ENCODE measurements around the gene C2orf42. TPM values are rescaled to one million over a fixed set of nuclear protein-coding genes. Genes with fewer than 3 reads are reported as not detected.

C2orf42 gene
- total RNA-seq, 1 experiment from 2014 or later, result 28.5 TPM

DNA sequence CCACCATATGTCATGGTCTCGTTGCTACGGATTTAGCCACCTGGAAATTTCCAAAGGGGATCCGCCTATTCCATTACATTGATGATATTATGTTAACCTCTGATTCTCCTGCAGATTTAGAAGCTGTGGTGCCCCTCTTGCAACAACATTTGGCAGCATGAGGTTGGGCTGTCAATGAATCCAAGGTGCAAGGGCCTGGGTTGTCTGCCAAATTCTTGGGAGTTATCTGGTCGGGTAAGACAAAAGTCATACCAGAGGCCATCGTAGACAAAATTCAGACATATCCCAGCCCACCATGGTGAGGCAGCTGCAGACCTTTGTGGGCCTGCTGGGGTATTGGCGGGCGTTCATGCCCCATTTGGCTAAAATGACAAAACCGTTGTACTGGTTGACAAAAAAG is 13.6 kb upstream of the C2orf42 start:
- BruUV-seq (replicated peaks), result no TSS peak
- intact Hi-C loops (cut with micrococcal nuclease), result no loop called here
- H3K27me3 Mint-ChIP-seq (ENCODE audit: insufficient read depth, unreplicated experiment), result no peaks in the 10 kb centered on the region
- CTCF ChIA-PET, result no interaction called here
- H3K36me3 Mint-ChIP-seq (ENCODE audit: insufficient read depth, unreplicated experiment), result peaks cover 8% of the 10 kb centered on the region
- POLR2A ChIA-PET, result interaction anchor here (1.0 to 1.3 kb wide), 2 partner anchors 9 to 13 kb away, joined by 3 to 8 read pairs; partner anchors contain the start of gene C2orf42
- H3K4me3 Mint-ChIP-seq (ENCODE audit: unreplicated experiment), result no peak overlapping the region
- TF ChIP-seq, protein P1, sequence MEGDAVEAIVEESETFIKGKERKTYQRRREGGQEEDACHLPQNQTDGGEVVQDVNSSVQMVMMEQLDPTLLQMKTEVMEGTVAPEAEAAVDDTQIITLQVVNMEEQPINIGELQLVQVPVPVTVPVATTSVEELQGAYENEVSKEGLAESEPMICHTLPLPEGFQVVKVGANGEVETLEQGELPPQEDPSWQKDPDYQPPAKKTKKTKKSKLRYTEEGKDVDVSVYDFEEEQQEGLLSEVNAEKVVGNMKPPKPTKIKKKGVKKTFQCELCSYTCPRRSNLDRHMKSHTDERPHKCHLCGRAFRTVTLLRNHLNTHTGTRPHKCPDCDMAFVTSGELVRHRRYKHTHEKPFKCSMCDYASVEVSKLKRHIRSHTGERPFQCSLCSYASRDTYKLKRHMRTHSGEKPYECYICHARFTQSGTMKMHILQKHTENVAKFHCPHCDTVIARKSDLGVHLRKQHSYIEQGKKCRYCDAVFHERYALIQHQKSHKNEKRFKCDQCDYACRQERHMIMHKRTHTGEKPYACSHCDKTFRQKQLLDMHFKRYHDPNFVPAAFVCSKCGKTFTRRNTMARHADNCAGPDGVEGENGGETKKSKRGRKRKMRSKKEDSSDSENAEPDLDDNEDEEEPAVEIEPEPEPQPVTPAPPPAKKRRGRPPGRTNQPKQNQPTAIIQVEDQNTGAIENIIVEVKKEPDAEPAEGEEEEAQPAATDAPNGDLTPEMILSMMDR (IDR thresholded peaks at IDR 0.05; ENCODE audit: unreplicated experiment), result no peak
- no peaks in the 10 kb centered on the region for H3K4me1 Mint-ChIP-seq (ENCODE audit: insufficient read depth, unreplicated experiment)
- no peak for DNase-seq (ENCODE audit: unreplicated experiment)
- H3K27ac Mint-ChIP-seq (ENCODE audit: low read depth, unreplicated experiment), result no peak overlapping the region
- H3K9me3 Mint-ChIP-seq (ENCODE audit: unreplicated experiment), result no peaks in the 10 kb centered on the region

DNA sequence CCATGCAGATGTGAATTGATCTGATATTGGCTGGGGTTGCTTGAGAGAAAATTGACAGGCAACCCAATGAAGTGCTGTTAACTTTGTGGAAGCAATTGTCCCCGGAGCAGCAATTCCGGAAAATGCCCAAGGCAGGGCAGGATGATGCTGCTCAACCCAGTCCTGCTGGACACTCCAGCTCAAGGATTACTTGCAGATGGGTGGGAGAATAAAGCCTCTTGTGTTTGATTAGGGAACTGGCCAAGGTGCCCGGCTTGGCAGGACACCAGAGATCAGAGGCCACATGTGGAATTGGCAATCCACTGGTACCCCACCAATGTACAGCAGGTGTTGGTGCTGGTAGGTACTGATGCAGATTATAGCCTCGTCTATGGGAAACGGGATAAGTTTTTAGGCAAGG is 12.3 kb upstream of the C2orf42 start:
- CTCF ChIA-PET, result no interaction called here
- BruUV-seq (replicated peaks), result no TSS peak
- Mint-ChIP-seq H3K4me3 (ENCODE audit: unreplicated experiment) (no peak overlapping the region), H3K36me3 (ENCODE audit: insufficient read depth, unreplicated experiment) (no peaks in the 10 kb centered on the region), H3K9me3 (ENCODE audit: unreplicated experiment) (no peaks in the 10 kb centered on the region), H3K4me1 (ENCODE audit: insufficient read depth, unreplicated experiment) (no peaks in the 10 kb centered on the region), H3K27ac (ENCODE audit: low read depth, unreplicated experiment) (no peak overlapping the region), H3K27me3 (ENCODE audit: insufficient read depth, unreplicated experiment) (no peaks in the 10 kb centered on the region)
- POLR2A ChIA-PET, result interaction anchor here (0.5 to 1.3 kb wide), 2 partner anchors 12 to 29 kb away, joined by 3 to 8 read pairs; partner anchors contain the start of gene C2orf42
- TF ChIP-seq, protein P1 (IDR thresholded peaks at IDR 0.05; ENCODE audit: unreplicated experiment), result no peak
- intact Hi-C loops (cut with micrococcal nuclease), result no loop called here
- DNase-seq (ENCODE audit: unreplicated experiment), result no peak

DNA sequence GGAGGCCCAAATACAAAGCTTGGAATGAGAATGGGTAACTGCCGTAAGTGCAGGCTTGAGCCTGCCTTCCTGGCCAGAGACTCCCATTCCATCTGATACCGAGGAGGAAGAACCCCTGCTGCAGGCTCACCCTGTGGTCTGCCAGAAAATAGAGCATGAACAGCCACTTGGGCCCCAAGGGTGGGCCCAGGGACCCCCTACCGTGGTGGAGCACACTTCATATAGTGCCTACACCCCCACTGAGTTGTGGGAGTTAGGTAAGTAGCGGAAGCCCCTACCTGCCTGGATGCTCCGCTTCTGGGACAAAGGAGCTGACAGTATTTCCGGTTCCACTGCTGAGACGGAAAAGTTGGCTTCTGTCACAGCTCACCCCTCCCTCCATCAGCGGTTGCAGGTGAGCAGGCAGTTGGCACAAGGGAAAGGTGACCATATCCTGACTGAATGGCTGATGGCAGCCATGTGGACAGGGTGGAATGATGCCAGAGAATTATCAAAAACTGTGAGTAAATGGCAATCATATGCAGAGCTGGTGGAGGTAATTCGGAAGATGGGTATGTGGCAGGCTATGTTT is 11.5 kb upstream of the C2orf42 start:
- no peak overlapping the region for H3K4me3 Mint-ChIP-seq (ENCODE audit: unreplicated experiment)
- TF ChIP-seq, protein P1 (IDR thresholded peaks at IDR 0.05; ENCODE audit: unreplicated experiment), result no peak
- H3K36me3 Mint-ChIP-seq (ENCODE audit: insufficient read depth, unreplicated experiment), result no peaks in the 10 kb centered on the region
- POLR2A ChIA-PET, result interaction anchor here (0.5 to 2.4 kb wide), 4 partner anchors 8 to 28 kb away, joined by 3 to 10 read pairs (median 4); partner anchors contain the start of gene C2orf42
- CTCF ChIA-PET, result no interaction called here
- intact Hi-C loops (cut with micrococcal nuclease), result no loop called here
- no peaks in the 10 kb centered on the region for H3K4me1 Mint-ChIP-seq (ENCODE audit: insufficient read depth, unreplicated experiment)
- no TSS peak for BruUV-seq (replicated peaks)
- no peak overlapping the region for H3K27ac Mint-ChIP-seq (ENCODE audit: low read depth, unreplicated experiment)
- no peaks in the 10 kb centered on the region for H3K9me3 Mint-ChIP-seq (ENCODE audit: unreplicated experiment)
- H3K27me3 Mint-ChIP-seq (ENCODE audit: insufficient read depth, unreplicated experiment), result no peaks in the 10 kb centered on the region
- DNase-seq (ENCODE audit: unreplicated experiment), result no peak

DNA sequence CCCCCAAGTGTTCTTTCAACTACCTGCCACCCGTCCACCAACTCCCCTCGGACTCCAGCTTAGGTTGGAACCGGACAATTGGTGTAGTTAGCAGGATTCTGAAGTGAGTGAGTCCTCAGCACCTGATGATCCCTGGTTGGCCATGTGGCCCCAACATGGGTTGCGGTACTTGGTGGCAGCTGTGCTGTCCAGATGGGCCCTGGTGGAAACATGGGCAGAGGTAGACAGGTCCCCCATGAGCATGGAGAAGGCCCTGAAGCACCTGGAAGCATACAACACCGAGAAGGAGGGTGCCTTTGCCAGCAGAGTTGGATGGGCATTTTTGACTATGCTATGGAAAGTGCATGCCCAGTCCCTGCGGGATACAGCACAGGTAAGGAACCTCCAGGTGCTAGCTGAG is 11.0 kb upstream of the C2orf42 start:
- no peaks in the 10 kb centered on the region for H3K4me1 Mint-ChIP-seq (ENCODE audit: insufficient read depth, unreplicated experiment)
- no peaks in the 10 kb centered on the region for H3K36me3 Mint-ChIP-seq (ENCODE audit: insufficient read depth, unreplicated experiment)
- ChIA-PET POLR2A (interaction anchor here (1.2 to 2.4 kb wide), 3 partner anchors 9 to 59 kb away, joined by 4 to 10 read pairs (median 4); partner anchors contain the start of gene C2orf42), CTCF (no interaction called here)
- no peaks in the 10 kb centered on the region for H3K27me3 Mint-ChIP-seq (ENCODE audit: insufficient read depth, unreplicated experiment)
- no peaks in the 10 kb centered on the region for H3K9me3 Mint-ChIP-seq (ENCODE audit: unreplicated experiment)
- TF ChIP-seq, protein P1 (IDR thresholded peaks at IDR 0.05; ENCODE audit: unreplicated experiment), result no peak
- intact Hi-C loops (cut with micrococcal nuclease), result no loop called here
- H3K27ac Mint-ChIP-seq (ENCODE audit: low read depth, unreplicated experiment), result no peak overlapping the region
- no peak overlapping the region for H3K4me3 Mint-ChIP-seq (ENCODE audit: unreplicated experiment)
- no peak for DNase-seq (ENCODE audit: unreplicated experiment)
- BruUV-seq (replicated peaks), result no TSS peak
